Left colon (tissue), 2 donors: ENCODE measurements around the gene UBR7. TPM values are rescaled to one million over a fixed set of nuclear protein-coding genes. Genes with fewer than 3 reads are reported as not detected.

Experiments used
- total RNA-seq, 2 donors: library from RNA; stranded (reverse); fragmentation: NEBNext Ultra II Directional; extraction: Animal tissue kit (Norgen Biotek cat#: 25700); gene quantifications; one replicate each; pipeline ENCODE4 v1.2.1, GENCODE V29; 2021
- donor health status: DM: no; HTN: no; CAD: no.
- donor health status: DM: yes; HTN: yes; CAD: no.

The UBR7 gene
- total RNA-seq, 2 donors from 2014 or later = 22.9 to 24.0 TPM

Other genes starting within 250 kb of the UBR7 start
- 100 to 1,000 TPM; 138 to 142 TPM for gene ITPK1, start 91.3 kb upstream of the UBR7 start, total RNA-seq
- 10 to 100 TPM; 17.8 to 20.0 TPM for gene MOAP1, start 22.4 kb upstream of the UBR7 start, total RNA-seq
- 10 to 100 TPM; 30.0 to 32.0 TPM for gene LYSET, start 21.9 kb upstream of the UBR7 start, total RNA-seq
- gene GON7, start 191 bp upstream of the UBR7 start, total RNA-seq = 10 to 100 TPM; 17.8 to 21.3 TPM
- gene BTBD7, start 125.8 kb downstream of the UBR7 start, total RNA-seq = 10 to 100 TPM; 37.1 to 41.5 TPM
- not detected for gene COX8C, start 139.9 kb downstream of the UBR7 start, total RNA-seq
- under 1 TPM; 0.08 to 0.09 TPM for gene UNC79, start 223.7 kb downstream of the UBR7 start, total RNA-seq